Adrenal gland (tissue), 12 donors: ENCODE results near the gene USF2. TPM values are rescaled to one million over a fixed set of nuclear protein-coding genes. Genes with fewer than 3 reads are reported as not detected.
A peak's percentile ranks its signal among the peaks of the same experiment; 100 is the strongest.

Experiments used
- DNase-seq, 7 donors: peaks; one replicate each; pipeline ENCODE4 v3.0.0-alpha.2; 2019 to 2020
- H3K27ac ChIP-seq, 5 donors: fragments of 200-600 bp; sonication (generic) in 4 of 5; 1 replicate in 3 of 5; 2 replicates in 2 of 5; pipeline versions ENCODE4 v1.5.1 to v1.8.0; 2016 to 2020; ENCODE audit warnings: mild to moderate bottlenecking in 1 of 5
- H3K27me3 ChIP-seq: fragments of 200-600 bp; 2 replicates; pipeline ENCODE4 v1.8.0; 2021
- H3K36me3 ChIP-seq, 2 donors: fragments of 200-600 bp; replicated peaks in 1 of 2; 1 replicate in 1 of 2; 2 replicates in 1 of 2; pipeline versions ENCODE4 v1.5.1 to v1.8.0; 2018 to 2022
- H3K4me1 ChIP-seq, 2 donors: fragments of 200-600 bp; replicated peaks in 1 of 2; 1 replicate in 1 of 2; 2 replicates in 1 of 2; pipeline versions ENCODE4 v1.5.1 to v1.8.0; 2018 to 2021
- H3K4me3 ChIP-seq, 4 donors: fragments of 200-600 bp; sonication (generic) in 3 of 4; one replicate each; pipeline ENCODE4 v1.5.1; 2016 to 2018
- H3K9me3 ChIP-seq, 3 donors: fragments of 200-600 bp; sonication (generic) in 1 of 3; replicated peaks in 1 of 3; 1 replicate in 2 of 3; 2 replicates in 1 of 3; pipeline versions ENCODE4 v1.5.1 to v1.8.0; 2016 to 2021
- POLR2A ChIP-seq, 2 donors: fragments of 450-650 bp; IDR thresholded peaks; one replicate each; pipeline ENCODE4 v1.6.1; 2017; ENCODE audit warnings: antibody characterized with exemption in 2 of 2, mild to moderate bottlenecking in 2 of 2, moderate library complexity in 1 of 2
- WGBS, 4 donors: extraction: QIAGEN DNeasy Blood & Tissue Kit in 2 of 4; methylation state at CpG; one replicate each; pipeline versions ENCODE4 v1.1.5 to v1.1.7; 2013 to 2017; 5-methylcytosine and 5-hydroxymethylcytosine counted together
- intact Hi-C, 2 donors: fragments of 100-400 bp; cut with DNase I; formaldehyde crosslinking; loops; one replicate each; pipeline versions ENCODE4 v1.14.1 to v1.15.0; 2022 to 2023
- polyA plus RNA-seq, 3 donors: library from polyadenylated mRNA; stranded (reverse); fragments of 200-250 nt in 2 of 3; fragments of 350-450 nt in 1 of 3; fragmentation: Illumina TruSeq in 1 of 3; extraction: RNeasy Lipid Tissue Mini Kit (QIAGEN cat#74804) in 1 of 3; gene quantifications; one replicate each; pipeline ENCODE4 v1.2.3, GENCODE V29; 2013 to 2014
- total RNA-seq, 9 donors: library from RNA; depleted of rRNA in 4 of 9; stranded (reverse); fragments of >200 nt in 4 of 9; fragments of 120-200 nt in 1 of 9; fragmentation: NEBNext Ultra II Directional in 1 of 9; extraction: Animal tissue kit (Norgen Biotek cat#: 25700) in 1 of 9; gene quantifications; one replicate each; pipeline versions ENCODE4 v1.1.0 to v1.2.4, GENCODE V29; 2013 to 2023
- TF ChIP-seq, protein P1 (sequence below), 6 experiments: fragments of 450-650 bp in 4 of 6; fragments of 200-600 bp in 2 of 6; sonication (generic) in 1 of 6; IDR thresholded peaks; 1 replicate in 5 of 6; 2 replicates in 1 of 6; pipeline versions ENCODE4 v1.5.1 to v1.8.0; 2016 to 2021; ENCODE audit warnings: antibody characterized with exemption in 6 of 6, mild to moderate bottlenecking in 2 of 6, moderate library complexity in 1 of 6
- donor health status: healthy with polysubstance abuse.
- donor health status: Bipolar disorder and iron deficiency.
- donor health status: DM: yes; HTN: yes; CAD: no.
- donor health status: DM: no; HTN: no; CAD: no.
- donor health status: DM: no; HTN: no; CAD: no.
- donor health status: DM: yes; HTN: yes; CAD: no.

USF2 gene
- total and polyA plus RNA-seq, 12 donors, result 50.6 to 302 (median 146) TPM

GRCh38 chr19:35320065-35320713 is 51.4 kb downstream of the USF2 start:
- Histone ChIP-seq H3K36me3 (no peaks in the 10 kb centered on the region), H3K4me3 (no peak overlapping the region), H3K27ac (no peak overlapping the region), H3K4me1 (peaks cover 16 to 26% of the 10 kb centered on the region in 2 donors), H3K9me3 (no peaks in the 10 kb centered on the region), H3K27me3 (no peaks in the 10 kb centered on the region)
- no peak for TF ChIP-seq POLR2A (IDR thresholded peaks at IDR 0.05)
- intact Hi-C loops, result no loop called here
- DNase-seq, result peak in 1 of 7 donors; percentile 15
- WGBS, 4 donors, result 56 to 71% (median 68%) methylated on average over 7 to 12 of the region's 12 CpGs

GRCh38 chr19:35321291-35321690 is 52.5 kb downstream of the USF2 start:
- Histone ChIP-seq H3K36me3 (no peaks in the 10 kb centered on the region), H3K27ac (no peak overlapping the region), H3K9me3 (no peaks in the 10 kb centered on the region), H3K27me3 (no peaks in the 10 kb centered on the region), H3K4me1 (peaks cover 16 to 26% of the 10 kb centered on the region in 2 donors), H3K4me3 (no peak overlapping the region)
- TF ChIP-seq POLR2A (IDR thresholded peaks at IDR 0.05), result no peak
- TF ChIP-seq, protein P1, sequence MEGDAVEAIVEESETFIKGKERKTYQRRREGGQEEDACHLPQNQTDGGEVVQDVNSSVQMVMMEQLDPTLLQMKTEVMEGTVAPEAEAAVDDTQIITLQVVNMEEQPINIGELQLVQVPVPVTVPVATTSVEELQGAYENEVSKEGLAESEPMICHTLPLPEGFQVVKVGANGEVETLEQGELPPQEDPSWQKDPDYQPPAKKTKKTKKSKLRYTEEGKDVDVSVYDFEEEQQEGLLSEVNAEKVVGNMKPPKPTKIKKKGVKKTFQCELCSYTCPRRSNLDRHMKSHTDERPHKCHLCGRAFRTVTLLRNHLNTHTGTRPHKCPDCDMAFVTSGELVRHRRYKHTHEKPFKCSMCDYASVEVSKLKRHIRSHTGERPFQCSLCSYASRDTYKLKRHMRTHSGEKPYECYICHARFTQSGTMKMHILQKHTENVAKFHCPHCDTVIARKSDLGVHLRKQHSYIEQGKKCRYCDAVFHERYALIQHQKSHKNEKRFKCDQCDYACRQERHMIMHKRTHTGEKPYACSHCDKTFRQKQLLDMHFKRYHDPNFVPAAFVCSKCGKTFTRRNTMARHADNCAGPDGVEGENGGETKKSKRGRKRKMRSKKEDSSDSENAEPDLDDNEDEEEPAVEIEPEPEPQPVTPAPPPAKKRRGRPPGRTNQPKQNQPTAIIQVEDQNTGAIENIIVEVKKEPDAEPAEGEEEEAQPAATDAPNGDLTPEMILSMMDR (IDR thresholded peaks at IDR 0.05), result no peak
- DNase-seq, result no peak
- intact Hi-C loops, result no loop called here
- 90 to 94% (median 92%) methylated on average over 2 of the region's 2 CpGs for WGBS, 4 donors

GRCh38 chr19:35322014-35322413 is 53.3 kb downstream of the USF2 start:
- Histone ChIP-seq H3K9me3 (no peaks in the 10 kb centered on the region), H3K27me3 (no peaks in the 10 kb centered on the region), H3K36me3 (no peaks in the 10 kb centered on the region), H3K4me3 (no peak overlapping the region), H3K27ac (no peak overlapping the region), H3K4me1 (peaks cover 16 to 26% of the 10 kb centered on the region in 2 donors)
- intact Hi-C loops, result no loop called here
- WGBS, 4 donors, result 92 to 94% (median 93%) methylated on average over 9 of the region's 9 CpGs
- no peak for DNase-seq
- TF ChIP-seq, protein P1 (IDR thresholded peaks at IDR 0.05), result no peak
- no peak for TF ChIP-seq POLR2A (IDR thresholded peaks at IDR 0.05)

GRCh38 chr19:35327642-35328041 is 58.9 kb downstream of the USF2 start:
- TF ChIP-seq POLR2A (IDR thresholded peaks at IDR 0.05), result no peak
- TF ChIP-seq, protein P1 (IDR thresholded peaks at IDR 0.05), result no peak
- DNase-seq, result no peak
- no peaks in the 10 kb centered on the region for H3K9me3 ChIP-seq
- no peak overlapping the region for H3K27ac ChIP-seq
- no peaks in the 10 kb centered on the region for H3K4me1 ChIP-seq
- WGBS, 4 donors, result 81 to 94% (median 87%) methylated on average over 4 of the region's 4 CpGs
- H3K4me3 ChIP-seq, result no peak overlapping the region
- no peaks in the 10 kb centered on the region for H3K36me3 ChIP-seq
- intact Hi-C loops, result no loop called here
- H3K27me3 ChIP-seq, result no peaks in the 10 kb centered on the region

DNA sequence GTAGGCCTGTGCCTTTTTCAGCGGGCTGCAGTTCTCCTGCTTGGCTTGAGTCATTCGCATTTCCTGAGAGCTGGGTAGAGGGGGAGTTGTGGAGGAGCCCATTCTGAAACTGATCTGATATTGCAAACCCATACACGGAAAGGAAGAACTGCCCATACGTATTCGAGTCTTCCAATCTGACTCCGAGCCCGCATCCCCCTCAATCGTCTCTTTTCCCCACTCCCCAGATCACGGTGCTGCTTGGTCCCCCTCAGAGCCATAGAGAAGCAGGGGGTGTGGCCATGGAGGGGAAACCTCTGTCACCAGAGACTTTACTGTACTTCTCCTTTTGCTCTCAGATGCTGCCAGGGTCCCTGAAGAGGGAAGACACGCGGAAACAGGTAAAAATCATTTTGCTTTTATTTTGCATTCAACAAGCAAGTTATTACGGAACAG is 60.1 kb downstream of the USF2 start, which contains the start of gene CD22:
TSS of gene CD22 (plus strand) at position 337 of the 435 bp plus-strand sequence. CDS start 2,854 bp downstream, outside the sequence.
- intact Hi-C loops, result no loop called here
- H3K4me3 ChIP-seq, result no peak within 1 kb of the TSS
- TF ChIP-seq, protein P1 (IDR thresholded peaks at IDR 0.05), result no peak
- TF ChIP-seq POLR2A (IDR thresholded peaks at IDR 0.05), result no peak
- WGBS, 4 donors, result 71 to 82% (median 75%) methylated on average over 12 of the region's 12 CpGs
- no peaks in the 10 kb centered on the region for H3K4me1 ChIP-seq
- H3K9me3 ChIP-seq, result no peaks in the 10 kb centered on the region
- no peaks in the 10 kb centered on the region for H3K27me3 ChIP-seq
- no peak for DNase-seq
- no peaks in the 10 kb centered on the region for H3K36me3 ChIP-seq
- H3K27ac ChIP-seq, result no peak within 1 kb of the TSS
